Stimulated activated CD8-positive, alpha-beta memory T cell treated with anti-CD3 and anti-CD28 coated beads, Interleukin-12 subunit alpha, Interleukin-12 subunit beta, amount 100 ng/mL, for 1 hour (primary cell): ENCODE data around the gene PECR.

Experiments used
- DNase-seq: peaks from one replicate; pipeline ENCODE4 v3.0.0-alpha.2; 2020; ENCODE audit warnings: low read depth

Gene PECR

GRCh38 chr2:216081487-216082116 lies at the start of gene PECR, which contains the start of gene TMEM169:
Gene PECR (minus strand): TSS chr2:216081809. CDS start chr2:216081741, 68 bp downstream.
Gene TMEM169 (plus strand): TSS chr2:216081919. CDS start chr2:216095964, 14,045 bp downstream.
- peak; percentile 47 for DNase-seq

- no peak for DNase-seq
These were observed 48.9 kb upstream of the PECR start for GRCh38 chr2:216130346-216130971.

DNA sequence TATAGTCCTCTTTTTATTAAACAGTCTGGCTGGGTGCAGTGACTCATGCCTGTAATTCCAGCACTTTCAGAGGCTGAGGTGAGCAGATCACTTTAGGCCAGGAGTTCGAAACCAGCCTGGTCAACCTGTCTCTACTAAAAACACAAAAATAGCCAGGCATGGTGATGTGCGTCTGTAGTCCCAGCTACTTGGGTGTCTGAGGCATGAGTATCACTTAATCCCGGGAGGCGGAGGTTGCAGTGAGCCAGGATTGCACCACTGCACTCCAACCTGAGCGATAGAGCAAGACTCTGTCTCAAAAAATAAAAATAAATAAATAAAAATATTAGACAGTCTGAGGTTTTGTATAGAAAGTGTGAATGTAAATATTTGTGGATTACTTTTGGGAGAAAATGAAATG lies 45.3 kb upstream of the PECR start:
- no peak for DNase-seq

- no peak for DNase-seq
These were observed 39.6 kb upstream of the PECR start for GRCh38 chr2:216121255-216121654.

DNA sequence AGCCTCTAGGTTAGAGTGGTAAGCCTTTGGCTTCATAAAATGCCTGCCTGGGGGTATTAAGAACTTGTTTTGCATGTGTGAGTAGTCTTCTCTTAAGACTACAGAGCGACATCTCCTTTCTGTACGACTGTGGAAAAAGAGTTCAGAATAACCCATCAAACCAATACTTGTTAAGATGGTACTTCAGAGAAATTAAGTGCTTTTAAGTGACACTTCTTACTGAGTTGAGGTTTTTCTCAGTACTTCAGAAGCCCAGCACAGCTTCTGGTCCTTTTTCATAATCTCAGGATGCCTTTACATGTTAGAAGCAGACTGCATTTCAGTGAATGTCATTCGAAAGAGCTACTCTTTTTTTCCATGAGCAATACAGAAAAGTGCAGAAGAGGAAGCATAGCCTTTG lies 38.4 kb upstream of the PECR start:
- DNase-seq = no peak

GRCh38 chr2:216119146-216119545 lies 37.5 kb upstream of the PECR start:
- no peak for DNase-seq

DNA sequence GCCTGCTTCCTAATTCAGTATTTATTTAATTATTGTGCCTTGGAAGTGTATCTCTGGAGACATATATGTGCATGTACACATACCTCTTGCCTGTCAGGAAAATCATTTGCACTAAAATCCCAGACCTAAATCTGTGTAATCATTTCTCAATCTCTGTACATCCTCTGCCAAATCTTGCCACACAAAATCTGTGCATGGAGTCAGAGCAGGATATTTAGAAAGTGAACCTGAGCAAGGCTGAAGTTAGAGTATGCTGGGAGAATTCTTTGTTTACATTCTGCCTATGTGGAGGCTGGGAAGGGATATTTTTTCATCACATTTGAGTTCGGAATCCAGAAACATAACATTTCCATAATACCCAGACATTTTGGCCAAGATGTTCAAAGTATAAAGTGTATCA lies 36.9 kb upstream of the PECR start:
- no peak for DNase-seq

- DNase-seq = no peak
These were observed 36.1 kb upstream of the PECR start for GRCh38 chr2:216117561-216118340.

DNA sequence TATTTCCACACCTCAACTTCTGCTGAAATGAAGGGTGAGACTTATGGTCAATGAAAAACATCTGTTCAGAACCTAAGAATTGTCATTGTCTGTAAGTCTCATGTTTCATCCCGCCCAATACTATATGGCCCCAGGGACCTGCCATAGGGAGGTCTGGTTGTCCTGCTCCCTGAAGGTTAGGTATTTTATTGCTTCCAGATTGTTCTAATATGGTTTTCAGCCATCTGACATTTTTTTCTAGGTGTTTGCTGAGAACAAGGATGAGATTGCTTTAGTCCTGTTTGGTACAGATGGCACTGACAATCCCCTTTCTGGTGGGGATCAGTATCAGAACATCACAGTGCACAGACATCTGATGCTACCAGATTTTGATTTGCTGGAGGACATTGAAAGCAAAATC lies 34.8 kb upstream of the PECR start:
- no peak for DNase-seq

DNA sequence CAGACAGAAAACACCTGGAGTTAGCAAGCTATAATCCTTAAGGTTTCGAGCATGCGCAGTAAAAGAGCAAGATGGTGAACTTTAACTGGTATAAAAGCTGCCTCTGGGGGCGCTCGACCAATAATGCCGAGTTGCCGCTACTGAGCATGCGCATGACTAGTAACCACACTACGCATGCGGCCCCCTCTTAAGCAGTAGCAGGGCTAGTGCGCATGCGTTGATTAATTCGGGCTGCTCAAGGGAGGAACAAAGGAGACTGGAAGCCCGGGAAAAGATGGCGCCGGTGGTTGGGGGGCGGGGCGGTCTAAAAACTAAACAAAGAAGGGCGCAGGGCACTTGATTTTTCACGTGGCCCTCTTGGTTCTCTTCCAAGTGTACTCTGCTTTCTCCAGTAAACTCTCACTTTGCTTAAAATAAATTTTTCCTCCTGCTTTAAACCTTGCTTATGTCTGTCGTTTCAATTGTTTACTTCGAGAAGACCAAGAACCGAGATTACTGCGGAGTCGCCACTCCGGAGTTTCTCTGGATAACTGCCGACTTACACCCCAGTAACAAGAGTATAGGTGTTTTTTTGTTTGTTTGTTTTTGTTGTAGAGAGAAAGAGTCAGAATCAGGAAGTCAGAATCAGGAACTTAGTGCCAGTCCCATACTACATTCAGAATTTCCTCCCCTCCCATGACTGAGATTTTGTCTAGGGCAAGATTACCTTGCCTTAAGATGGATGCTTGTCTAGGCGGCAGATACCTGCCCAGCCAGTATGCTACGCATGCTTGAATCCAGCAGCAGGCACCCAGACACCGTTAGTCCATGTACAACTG lies 33.3 kb upstream of the PECR start:
- peak; percentile 97 for DNase-seq

GRCh38 chr2:216114382-216114713 lies 32.7 kb upstream of the PECR start:
- no peak for DNase-seq

- no peak for DNase-seq
These were observed 32.0 kb upstream of the PECR start for GRCh38 chr2:216113572-216113971.

DNA sequence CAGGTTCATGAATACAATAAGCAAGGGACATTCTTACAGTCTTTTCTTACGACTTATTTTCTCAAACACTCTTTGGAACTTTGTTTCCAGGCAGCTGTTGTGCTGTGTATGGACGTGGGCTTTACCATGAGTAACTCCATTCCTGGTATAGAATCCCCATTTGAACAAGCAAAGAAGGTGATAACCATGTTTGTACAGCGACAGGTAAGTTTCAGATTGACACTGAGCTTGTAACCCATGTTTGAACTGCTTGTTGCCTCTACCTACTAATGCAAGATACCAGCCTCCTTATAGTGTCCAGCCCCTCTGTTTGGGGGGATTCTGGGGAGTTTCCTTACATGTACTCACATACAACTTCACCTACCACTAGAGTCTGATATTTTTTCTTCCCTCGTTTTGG lies 31.3 kb upstream of the PECR start:
- no peak for DNase-seq

- no peak for DNase-seq
These were observed 29.5 kb upstream of the PECR start for GRCh38 chr2:216111122-216111521.

- DNase-seq = no peak
These were observed 29.0 kb upstream of the PECR start for GRCh38 chr2:216110620-216111019.

GRCh38 chr2:216109962-216110614 lies 28.5 kb upstream of the PECR start:
- DNase-seq = no peak

- DNase-seq = peak; percentile 98
These were observed 27.6 kb upstream of the PECR start, which contains the start of gene XRCC5 for GRCh38 chr2:216108967-216109921. Gene XRCC5 (plus strand): TSS chr2:216109348. CDS start chr2:216109437, 89 bp downstream.

GRCh38 chr2:216108310-216108966 lies 26.8 kb upstream of the PECR start:
- no peak for DNase-seq

DNA sequence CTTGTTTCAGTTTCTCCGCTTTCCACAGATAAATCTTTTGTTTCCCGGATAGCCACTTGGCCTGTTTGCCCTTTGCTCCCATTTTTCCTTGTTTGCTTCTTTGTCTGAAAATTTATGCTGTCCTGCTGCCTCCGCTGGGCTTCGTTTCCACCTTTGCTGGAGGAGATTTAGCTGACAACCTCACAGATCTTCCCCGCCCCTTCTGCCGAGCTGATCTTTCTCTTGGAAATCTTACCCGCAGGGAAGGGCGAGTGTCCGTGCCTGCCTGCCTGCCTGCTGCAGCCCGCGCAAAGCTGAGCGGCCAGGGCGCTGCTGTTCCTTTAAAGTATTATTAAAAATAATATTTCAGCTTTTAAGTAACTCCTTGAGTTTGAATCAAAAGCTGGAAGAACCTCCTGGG lies 26.2 kb upstream of the PECR start:
- no peak for DNase-seq

DNA sequence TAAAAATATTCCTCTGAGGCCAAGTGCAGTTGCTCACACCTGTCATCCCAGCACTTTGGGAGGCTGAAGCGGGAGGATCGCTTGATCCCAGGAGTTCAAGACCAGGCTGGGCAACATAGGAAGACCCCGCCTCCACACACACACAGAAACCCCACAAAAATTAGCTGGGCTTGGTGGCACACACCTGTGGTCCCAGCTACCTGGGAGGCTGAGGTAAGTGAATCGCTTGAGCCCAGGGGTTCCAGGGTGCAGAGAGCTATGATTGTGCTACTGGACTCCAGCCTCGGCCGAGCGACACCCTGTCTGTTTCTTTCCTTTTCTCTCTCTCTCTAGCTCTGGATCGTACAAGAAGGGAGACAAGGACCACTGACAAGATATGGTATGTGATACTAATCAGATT lies 25.7 kb upstream of the PECR start:
- DNase-seq = no peak
